Cardiac atrium fibroblast (primary cell): ENCODE data around the gene PRPF40A. TPM values are rescaled to one million over a fixed set of nuclear protein-coding genes. Genes with fewer than 3 reads are reported as not detected.

Experiments
- total RNA-seq: library from RNA; depleted of rRNA; stranded (reverse); fragments of >200 nt; gene quantifications from 2 replicates; pipeline ENCODE4 v1.2.3, GENCODE V29; 2015

Gene PRPF40A
- 54.8 and 60.8 TPM in 2 replicates for total RNA-seq

DNA sequence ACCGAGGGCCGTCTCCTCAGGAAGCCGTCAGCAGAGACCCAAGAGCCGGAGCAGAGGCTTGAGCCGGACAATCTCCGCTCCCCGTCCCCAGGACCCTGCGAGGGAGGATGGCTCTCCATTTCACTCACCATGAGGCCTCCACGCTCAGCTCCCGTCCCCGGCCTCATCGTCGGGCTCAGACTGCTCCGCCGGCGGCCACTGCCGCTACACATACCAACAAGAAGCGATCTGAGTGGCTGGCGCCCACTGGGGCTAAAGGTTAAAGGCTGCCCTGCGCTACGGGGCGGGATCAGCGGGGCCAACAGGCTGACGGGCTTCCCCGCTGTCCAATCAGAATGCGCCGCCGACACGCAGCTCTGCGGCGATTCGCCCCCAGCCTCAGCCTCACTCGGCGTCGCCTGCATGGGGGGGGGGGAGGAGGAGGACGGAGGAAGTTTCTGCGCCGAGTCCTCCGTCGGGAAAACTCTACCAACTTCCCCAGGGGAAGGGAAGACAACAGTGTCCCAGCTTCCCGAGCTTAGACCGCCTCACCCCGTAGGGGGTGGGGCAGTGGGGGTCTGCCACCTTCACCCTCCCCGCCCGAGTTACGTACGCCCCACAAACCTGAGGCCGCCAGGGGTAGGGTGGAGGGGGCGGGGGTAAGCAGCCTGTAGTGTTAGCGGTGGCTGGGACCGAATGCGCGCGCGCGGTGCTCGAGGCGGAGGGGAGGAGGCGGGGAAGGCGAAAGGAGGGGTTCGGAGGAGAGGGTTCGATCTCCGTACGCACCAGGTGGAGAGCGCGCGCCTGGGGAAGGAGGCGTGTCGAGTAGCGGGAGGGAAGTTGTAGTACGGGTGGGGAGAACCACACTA is at the start of gene PRPF40A:
Gene PRPF40A (minus strand): TSS at position 234 of the 848 bp plus-strand sequence. CDS start 22 bp downstream, at position 212.

DNA sequence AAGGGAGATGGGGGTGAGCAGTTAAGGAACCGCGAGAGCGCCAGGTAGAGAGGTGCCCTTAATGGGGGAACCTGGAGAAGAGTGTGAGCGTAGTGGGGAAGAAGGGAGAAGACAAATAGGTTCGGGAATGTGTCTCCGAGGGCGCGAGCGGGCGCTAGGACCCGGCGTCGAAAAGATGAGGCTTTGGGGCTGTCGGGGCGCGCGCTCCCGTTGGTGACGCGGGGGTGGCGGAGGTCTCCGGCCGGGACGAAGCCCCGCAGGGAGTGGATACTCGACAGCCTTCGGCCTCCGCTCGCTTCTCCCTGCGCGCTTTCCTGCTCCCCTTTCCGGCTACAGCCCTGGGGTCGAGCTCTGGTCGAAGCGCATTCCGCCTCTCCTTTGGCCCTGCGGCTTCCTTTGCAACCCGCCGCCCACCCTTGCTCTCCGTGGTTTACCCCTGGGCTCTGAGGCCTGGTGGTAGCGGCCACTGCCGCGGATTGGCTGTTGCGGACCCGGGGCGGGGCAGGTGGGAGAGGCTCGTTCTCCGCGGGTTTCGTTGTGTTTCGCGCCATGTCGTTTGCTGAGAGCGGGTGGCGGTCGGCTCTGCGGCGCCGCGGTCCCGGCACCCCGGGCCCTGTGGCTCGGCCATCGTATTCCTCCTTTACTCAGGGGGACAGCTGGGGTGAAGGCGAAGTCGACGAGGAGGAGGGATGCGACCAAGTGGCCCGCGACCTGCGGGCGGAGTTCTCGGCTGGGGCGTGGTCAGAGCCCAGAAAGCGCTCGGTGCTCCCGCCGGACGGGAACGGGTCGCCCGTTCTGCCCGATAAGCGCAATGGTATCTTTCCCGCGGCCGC is 1.0 kb upstream of the PRPF40A start, which contains the start of gene ARL6IP6:
Gene ARL6IP6 (plus strand): TSS at position 545 of the 833 bp plus-strand sequence. CDS start 5 bp downstream, at position 550.

Other genes starting within 250 kb of the PRPF40A start
- gene ARL6IP6, start 1.2 kb upstream of the PRPF40A start, total RNA-seq, result 16.0 and 20.2 TPM in 2 replicates